HFFc6 (cell line): Measurements from ENCODE around the gene IRGQ. TPM values are rescaled to one million over a fixed set of nuclear protein-coding genes. Genes with fewer than 3 reads are reported as not detected.

Source experiments
- DNase-seq: peaks from one replicate; pipeline ENCODE4 v3.0.0-alpha.2; 2018
- H3K27ac Mint-ChIP-seq: 2 replicates; pipeline ENCODE4 v1.8.0; 2020; ENCODE audit warnings: mild to moderate bottlenecking, mixed read lengths
- H3K27me3 Mint-ChIP-seq: 2 replicates; pipeline ENCODE4 v1.8.0; 2021; ENCODE audit warnings: mild to moderate bottlenecking, moderate library complexity, mixed read lengths; ENCODE audit not compliant: insufficient read depth
- H3K36me3 Mint-ChIP-seq: 2 replicates; pipeline ENCODE4 v1.8.0; 2021; ENCODE audit warnings: low read depth, mixed read lengths
- H3K4me1 Mint-ChIP-seq: 2 replicates; pipeline ENCODE4 v1.8.0; 2020; ENCODE audit warnings: low read depth, mixed read lengths
- H3K4me3 Mint-ChIP-seq: 2 replicates; pipeline ENCODE4 v1.8.0; 2020; ENCODE audit warnings: mild to moderate bottlenecking, moderate library complexity, mixed read lengths
- H3K9me3 Mint-ChIP-seq: 2 replicates; pipeline ENCODE4 v1.8.0; 2020; ENCODE audit warnings: mild to moderate bottlenecking, mixed read lengths
- long read RNA-seq: library from polyadenylated mRNA; unstranded; transcript quantifications from one replicate; pipeline ENCODE4 v2.0.0, GENCODE V29; 2019
- total RNA-seq, 6 experiments: library from RNA; stranded (reverse); fragmentation: NEBNext Ultra II Directional; extraction: Animal tissue kit (Norgen Biotek cat#: 25700); gene quantifications; 2 replicates in 1 of 6; 3 replicates in 5 of 6; pipeline ENCODE4 v1.2.3, GENCODE V29; 2021
- TF ChIP-seq, protein P1 (sequence below): fragments of 200-600 bp; sonication (generic); IDR thresholded peaks from 2 replicates; pipeline ENCODE4 v1.5.0; 2021; ENCODE audit warnings: antibody characterized with exemption, mild to moderate bottlenecking

IRGQ gene, protein sequence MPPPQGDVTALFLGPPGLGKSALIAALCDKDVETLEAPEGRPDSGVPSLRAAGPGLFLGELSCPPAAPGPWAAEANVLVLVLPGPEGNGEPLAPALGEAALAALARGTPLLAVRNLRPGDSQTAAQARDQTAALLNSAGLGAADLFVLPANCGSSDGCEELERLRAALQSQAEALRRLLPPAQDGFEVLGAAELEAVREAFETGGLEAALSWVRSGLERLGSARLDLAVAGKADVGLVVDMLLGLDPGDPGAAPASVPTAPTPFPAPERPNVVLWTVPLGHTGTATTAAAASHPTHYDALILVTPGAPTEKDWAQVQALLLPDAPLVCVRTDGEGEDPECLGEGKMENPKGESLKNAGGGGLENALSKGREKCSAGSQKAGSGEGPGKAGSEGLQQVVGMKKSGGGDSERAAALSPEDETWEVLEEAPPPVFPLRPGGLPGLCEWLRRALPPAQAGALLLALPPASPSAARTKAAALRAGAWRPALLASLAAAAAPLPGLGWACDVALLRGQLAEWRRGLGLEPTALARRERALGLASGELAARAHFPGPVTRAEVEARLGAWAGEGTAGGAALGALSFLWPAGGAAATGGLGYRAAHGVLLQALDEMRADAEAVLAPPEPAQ
- 10 to 100 TPM; 19.5 to 24.7 (median 21.2) TPM for total RNA-seq
- long read RNA-seq, transcript IRGQ-202 (1 exons, 3,752 nt) = major isoform, 9 of 10 reads
- long read RNA-seq, partial matches to known transcripts = 0 of 10 reads
- long read RNA-seq, other reads (novel, unspliced or antisense) = 1 of 10 reads

DNA sequence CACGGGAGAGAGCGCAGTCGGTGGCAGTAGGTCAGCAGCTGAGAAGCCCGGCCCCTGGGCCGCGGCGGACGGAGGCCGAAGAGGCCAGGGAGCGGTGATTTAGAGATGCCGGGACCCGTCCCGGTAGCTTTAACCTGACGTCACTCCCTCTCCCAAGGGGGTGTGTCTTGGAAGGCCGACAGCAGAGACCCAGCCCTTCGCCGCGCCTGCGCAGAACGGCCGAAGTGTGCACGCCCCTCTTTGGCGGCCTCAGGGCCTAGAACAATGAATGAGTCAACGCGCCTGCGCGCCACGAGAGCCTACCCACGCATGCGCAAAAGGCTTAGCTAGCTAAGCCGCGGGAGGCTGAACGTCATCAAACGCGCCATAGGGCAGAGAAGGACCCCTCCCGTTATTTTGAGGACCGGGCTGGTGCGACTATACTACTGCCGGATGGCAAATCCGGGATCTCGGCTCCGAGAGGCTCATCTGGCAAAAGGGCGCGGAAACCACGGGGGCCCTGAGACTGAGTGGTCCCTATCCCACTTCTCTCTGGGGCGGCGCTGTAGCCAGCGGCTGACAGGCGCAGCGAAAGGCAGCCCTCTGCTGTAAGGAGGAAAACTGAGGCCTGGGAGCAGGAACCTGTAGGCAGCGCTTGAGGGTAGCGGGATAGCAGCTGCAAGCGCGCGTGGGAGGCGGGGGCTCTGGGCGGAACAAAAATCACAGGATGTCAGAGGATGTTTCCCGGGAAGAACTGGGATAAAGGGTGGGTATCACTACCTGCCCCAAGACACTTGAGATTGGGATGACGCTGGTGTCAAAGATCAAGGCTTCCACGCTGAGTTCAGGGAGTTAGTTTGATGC, at the start of gene IRGQ, which contains the start of gene ZNF576:
Gene IRGQ (minus strand): TSS at position 136 of the 843 bp plus-strand sequence. CDS start 796 bp downstream, outside the sequence.
Gene ZNF576 (plus strand): TSS at position 597 of the 843 bp plus-strand sequence. CDS start 514 bp downstream, outside the sequence.
- TF ChIP-seq, protein P1, sequence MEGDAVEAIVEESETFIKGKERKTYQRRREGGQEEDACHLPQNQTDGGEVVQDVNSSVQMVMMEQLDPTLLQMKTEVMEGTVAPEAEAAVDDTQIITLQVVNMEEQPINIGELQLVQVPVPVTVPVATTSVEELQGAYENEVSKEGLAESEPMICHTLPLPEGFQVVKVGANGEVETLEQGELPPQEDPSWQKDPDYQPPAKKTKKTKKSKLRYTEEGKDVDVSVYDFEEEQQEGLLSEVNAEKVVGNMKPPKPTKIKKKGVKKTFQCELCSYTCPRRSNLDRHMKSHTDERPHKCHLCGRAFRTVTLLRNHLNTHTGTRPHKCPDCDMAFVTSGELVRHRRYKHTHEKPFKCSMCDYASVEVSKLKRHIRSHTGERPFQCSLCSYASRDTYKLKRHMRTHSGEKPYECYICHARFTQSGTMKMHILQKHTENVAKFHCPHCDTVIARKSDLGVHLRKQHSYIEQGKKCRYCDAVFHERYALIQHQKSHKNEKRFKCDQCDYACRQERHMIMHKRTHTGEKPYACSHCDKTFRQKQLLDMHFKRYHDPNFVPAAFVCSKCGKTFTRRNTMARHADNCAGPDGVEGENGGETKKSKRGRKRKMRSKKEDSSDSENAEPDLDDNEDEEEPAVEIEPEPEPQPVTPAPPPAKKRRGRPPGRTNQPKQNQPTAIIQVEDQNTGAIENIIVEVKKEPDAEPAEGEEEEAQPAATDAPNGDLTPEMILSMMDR = peak; percentile 54
- DNase-seq = peak; percentile 99
- Mint-ChIP-seq H3K4me1 (peaks cover 26% of the 10 kb centered on the region), H3K4me3 (peak within 1 kb of the TSS; percentile 94), H3K36me3 (peaks cover 14% of the 10 kb centered on the region), H3K27me3 (peaks cover 5% of the 10 kb centered on the region), H3K9me3 (no peaks in the 10 kb centered on the region), H3K27ac (peak within 1 kb of the TSS; percentile 99)

DNA sequence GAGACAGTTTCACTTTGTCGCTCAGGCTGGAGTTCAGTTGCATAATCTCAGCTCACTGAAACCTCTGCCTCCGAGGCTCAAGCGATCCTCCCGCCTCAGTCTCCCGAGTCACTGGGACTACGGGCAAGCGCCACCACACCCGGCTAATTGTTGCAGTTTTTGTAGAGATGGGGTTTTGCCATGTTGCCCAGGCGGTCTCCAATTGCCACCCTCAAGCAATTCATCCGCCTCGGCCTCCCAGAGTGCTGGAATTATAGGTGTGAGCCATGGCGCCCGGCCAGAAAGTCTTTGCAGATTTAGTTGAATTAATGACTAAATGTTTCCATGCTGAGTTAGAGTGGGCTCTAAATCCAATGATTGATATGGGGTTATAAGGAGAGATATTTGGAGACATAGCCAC, 48.2 kb upstream of the IRGQ start:
- H3K9me3 Mint-ChIP-seq = no peaks in the 10 kb centered on the region
- DNase-seq = no peak
- TF ChIP-seq, protein P1 = no peak
- H3K36me3 Mint-ChIP-seq = peaks cover 29% of the 10 kb centered on the region
- H3K27ac Mint-ChIP-seq = no peak overlapping the region
- no peaks in the 10 kb centered on the region for H3K4me1 Mint-ChIP-seq
- H3K4me3 Mint-ChIP-seq = no peak overlapping the region
- peaks cover 11% of the 10 kb centered on the region for H3K27me3 Mint-ChIP-seq

DNA sequence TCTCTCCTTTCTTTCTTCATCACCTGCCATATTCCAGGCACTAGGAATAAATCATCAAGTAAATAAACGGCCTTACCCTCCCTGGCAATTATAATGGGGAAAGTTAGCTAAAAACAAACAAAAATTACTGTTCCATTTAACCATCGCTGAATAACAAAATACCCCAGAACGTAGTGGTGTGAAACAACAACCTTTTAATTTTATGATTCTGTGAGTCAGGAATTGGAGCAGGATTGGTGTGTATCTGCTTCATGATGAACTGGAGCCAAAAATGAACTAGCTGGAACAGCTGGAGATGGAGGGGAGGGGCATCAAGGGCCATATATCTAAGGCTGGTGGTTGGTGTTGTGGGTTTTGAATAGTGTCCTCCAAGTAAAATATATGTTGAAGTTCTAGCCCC, 47.4 kb upstream of the IRGQ start:
- no peaks in the 10 kb centered on the region for H3K4me1 Mint-ChIP-seq
- H3K4me3 Mint-ChIP-seq = no peak overlapping the region
- H3K27me3 Mint-ChIP-seq = peaks cover 19% of the 10 kb centered on the region
- no peak overlapping the region for H3K27ac Mint-ChIP-seq
- TF ChIP-seq, protein P1 = no peak
- no peaks in the 10 kb centered on the region for H3K9me3 Mint-ChIP-seq
- peaks cover 24% of the 10 kb centered on the region for H3K36me3 Mint-ChIP-seq
- no peak for DNase-seq

DNA sequence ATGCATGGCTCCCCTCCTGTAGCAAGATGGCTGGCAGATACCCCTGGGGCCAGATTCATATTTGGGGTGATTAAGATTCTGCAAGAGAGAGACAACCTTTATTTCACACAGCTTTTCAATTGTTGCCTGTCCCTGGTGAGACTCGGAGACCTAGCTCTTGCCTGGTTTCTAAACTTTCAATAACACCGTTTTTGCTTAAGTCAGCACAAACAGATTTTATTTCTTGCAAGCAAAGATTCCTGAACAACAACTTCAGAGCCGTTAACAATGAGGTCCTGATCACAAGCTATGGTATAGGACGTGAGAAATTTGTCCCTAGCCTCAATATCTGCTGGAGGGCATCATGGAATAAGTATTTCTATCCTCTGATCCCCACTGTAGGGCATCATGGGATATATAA, 46.6 kb upstream of the IRGQ start:
- no peak overlapping the region for H3K4me3 Mint-ChIP-seq
- H3K36me3 Mint-ChIP-seq = peaks cover 17% of the 10 kb centered on the region
- TF ChIP-seq, protein P1 = no peak
- H3K4me1 Mint-ChIP-seq = no peaks in the 10 kb centered on the region
- DNase-seq = no peak
- no peaks in the 10 kb centered on the region for H3K9me3 Mint-ChIP-seq
- H3K27ac Mint-ChIP-seq = no peak overlapping the region
- H3K27me3 Mint-ChIP-seq = peaks cover 25% of the 10 kb centered on the region

DNA sequence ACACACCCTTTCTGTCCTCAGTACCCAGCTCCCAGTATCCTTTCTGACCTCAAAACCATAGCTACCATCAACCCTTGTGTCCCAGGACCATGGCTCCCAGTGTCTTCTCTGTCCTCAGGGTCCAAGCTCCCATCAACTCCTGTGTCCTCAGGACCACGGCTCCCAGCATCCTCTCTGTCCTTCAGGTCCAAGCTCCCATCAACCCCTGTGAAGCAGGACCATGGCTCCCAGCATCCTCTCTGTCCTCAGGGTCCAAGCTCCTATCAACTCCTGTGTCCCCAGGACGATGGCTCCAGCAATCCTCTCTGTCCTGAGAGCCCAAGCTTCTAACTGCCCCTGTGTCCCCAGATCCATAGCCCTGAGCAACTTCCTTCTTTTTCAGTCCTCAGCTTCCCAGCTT, 45.4 kb upstream of the IRGQ start:
- no peak for DNase-seq
- no peak overlapping the region for H3K27ac Mint-ChIP-seq
- no peaks in the 10 kb centered on the region for H3K9me3 Mint-ChIP-seq
- no peak overlapping the region for H3K4me3 Mint-ChIP-seq
- TF ChIP-seq, protein P1 = no peak
- H3K36me3 Mint-ChIP-seq = peaks cover 5% of the 10 kb centered on the region
- H3K27me3 Mint-ChIP-seq = peaks cover 30% of the 10 kb centered on the region
- H3K4me1 Mint-ChIP-seq = no peaks in the 10 kb centered on the region
